NT2/D1 (cell line): Measurements from ENCODE around the gene PRPF40B.

Source experiments
- DNase-seq: peaks from one replicate; pipeline ENCODE4 v3.0.0-alpha.2; 2011; ENCODE audit warnings: low read depth, low spot score
- H3K27me3 ChIP-seq: 2 replicates; pipeline ENCODE4 v1.6.0; 2011; ENCODE audit warnings: mild to moderate bottlenecking; ENCODE audit not compliant: insufficient read length, insufficient read depth
- H3K36me3 ChIP-seq: 2 replicates; pipeline ENCODE4 v1.6.1; 2011; ENCODE audit warnings: mild to moderate bottlenecking, low read length, mixed read lengths; ENCODE audit not compliant: insufficient read depth, insufficient read length
- H3K4me1 ChIP-seq: 2 replicates; pipeline ENCODE4 v1.5.1; 2011; ENCODE audit not compliant: insufficient read depth, insufficient read length
- H3K4me3 ChIP-seq: 2 replicates; pipeline ENCODE4 v1.5.1; 2011; ENCODE audit warnings: low read depth; ENCODE audit not compliant: insufficient read length
- H3K9ac ChIP-seq: 2 replicates; pipeline ENCODE4 v1.6.0; 2011; ENCODE audit warnings: low read depth; ENCODE audit not compliant: insufficient read length
- H3K9me3 ChIP-seq: 2 replicates; pipeline ENCODE4 v1.5.1; 2011; ENCODE audit warnings: mild to moderate bottlenecking, low read length; ENCODE audit not compliant: insufficient read depth
- SUZ12 ChIP-seq: IDR thresholded peaks from 2 replicates; pipeline ENCODE4 v1.6.1; 2011; ENCODE audit not compliant: insufficient read length, insufficient read depth; ENCODE audit errors: extremely low read depth
- YY1 ChIP-seq: IDR thresholded peaks from 2 replicates; pipeline ENCODE4 v1.6.1; 2011; ENCODE audit not compliant: insufficient read length, insufficient read depth
- ZNF274 ChIP-seq: IDR thresholded peaks from 2 replicates; pipeline ENCODE4 v1.6.1; 2011; ENCODE audit warnings: mild to moderate bottlenecking, low read depth, low read length

PRPF40B gene

GRCh38 chr12:49612210-49612609, 11.2 kb upstream of the PRPF40B start:
- Histone ChIP-seq H3K4me1 (peaks cover 4% of the 10 kb centered on the region), H3K4me3 (no peak overlapping the region), H3K9me3 (no peaks in the 10 kb centered on the region), H3K27me3 (no peaks in the 10 kb centered on the region), H3K36me3 (no peaks in the 10 kb centered on the region), H3K9ac (no peak overlapping the region)
- DNase-seq, result no peak
- TF ChIP-seq SUZ12, result no peak
- TF ChIP-seq YY1, result no peak
- no peak for TF ChIP-seq ZNF274

- no peak overlapping the region for H3K9ac ChIP-seq
- H3K36me3 ChIP-seq, result no peaks in the 10 kb centered on the region
- DNase-seq, result no peak
- H3K4me3 ChIP-seq, result no peak overlapping the region
- TF ChIP-seq SUZ12, result no peak
- no peak for TF ChIP-seq YY1
- peaks cover 6% of the 10 kb centered on the region for H3K27me3 ChIP-seq
- H3K4me1 ChIP-seq, result no peaks in the 10 kb centered on the region
- no peaks in the 10 kb centered on the region for H3K9me3 ChIP-seq
These were observed 7.6 kb upstream of the PRPF40B start for GRCh38 chr12:49615725-49616124.

- Histone ChIP-seq H3K4me3 (no peak overlapping the region), H3K9me3 (no peaks in the 10 kb centered on the region), H3K27me3 (peaks cover 16% of the 10 kb centered on the region), H3K4me1 (no peaks in the 10 kb centered on the region), H3K9ac (no peak overlapping the region), H3K36me3 (no peaks in the 10 kb centered on the region)
- DNase-seq, result no peak
- no peak for TF ChIP-seq ZNF274
- TF ChIP-seq YY1, result no peak
- no peak for TF ChIP-seq SUZ12
These were observed 6.7 kb upstream of the PRPF40B start for GRCh38 chr12:49616533-49617219.

- Histone ChIP-seq H3K9ac (no peak overlapping the region), H3K27me3 (peaks cover 18% of the 10 kb centered on the region), H3K36me3 (no peaks in the 10 kb centered on the region), H3K4me1 (no peaks in the 10 kb centered on the region), H3K4me3 (no peak overlapping the region), H3K9me3 (no peaks in the 10 kb centered on the region)
- TF ChIP-seq ZNF274, result no peak
- no peak for TF ChIP-seq SUZ12
- DNase-seq, result no peak
These were observed 4.8 kb upstream of the PRPF40B start for GRCh38 chr12:49618576-49618975.

- DNase-seq, result no peak
- TF ChIP-seq SUZ12 (no peak), YY1 (no peak), ZNF274 (no peak)
- H3K4me3 ChIP-seq, result no peak overlapping the region
- H3K4me1 ChIP-seq, result no peaks in the 10 kb centered on the region
- H3K9me3 ChIP-seq, result no peaks in the 10 kb centered on the region
- peaks cover 18% of the 10 kb centered on the region for H3K27me3 ChIP-seq
- no peaks in the 10 kb centered on the region for H3K36me3 ChIP-seq
- no peak overlapping the region for H3K9ac ChIP-seq
These were observed 4.1 kb upstream of the PRPF40B start for GRCh38 chr12:49619286-49619685.

- TF ChIP-seq ZNF274 (no peak), SUZ12 (no peak), YY1 (no peak)
- H3K4me1 ChIP-seq, result no peaks in the 10 kb centered on the region
- no peak for DNase-seq
These were observed 1.5 kb upstream of the PRPF40B start for GRCh38 chr12:49621651-49622500.

GRCh38 chr12:49622501-49623141, 740 bp upstream of the PRPF40B start:
- no peaks in the 10 kb centered on the region for H3K4me1 ChIP-seq
- H3K9me3 ChIP-seq, result no peaks in the 10 kb centered on the region
- TF ChIP-seq YY1, result no peak
- TF ChIP-seq SUZ12, result no peak
- TF ChIP-seq ZNF274, result no peak
- H3K4me3 ChIP-seq, result peak overlapping the region; percentile 66
- H3K36me3 ChIP-seq, result no peaks in the 10 kb centered on the region
- no peak for DNase-seq
- peak overlapping the region; percentile 90 for H3K9ac ChIP-seq
- peaks cover 18% of the 10 kb centered on the region for H3K27me3 ChIP-seq

More at GRCh38 chr12:49621651-49622500, 1.5 kb upstream of the PRPF40B start:
- H3K9ac ChIP-seq, result peak overlapping the region; percentile 90
- peaks cover 18% of the 10 kb centered on the region for H3K27me3 ChIP-seq
- H3K9me3 ChIP-seq, result no peaks in the 10 kb centered on the region
- peak overlapping the region; percentile 66 for H3K4me3 ChIP-seq
- no peaks in the 10 kb centered on the region for H3K36me3 ChIP-seq
